A549 (cell line): ENCODE data around the gene AQP5. TPM values are rescaled to one million over a fixed set of nuclear protein-coding genes. Genes with fewer than 3 reads are reported as not detected.

ENCODE experiments used
- ATAC-seq, 2 experiments: fragments of 200-7000 bp in 1 of 2; fragments of >200 bp in 1 of 2; cut with Nextera tagmentation in 1 of 2; cut with Tn5 transposase in 1 of 2; 3 replicates each; pipeline versions ENCODE4 v1.8.0 to v1.9.1; 2018 to 2020; ENCODE audit warnings: mild to moderate bottlenecking in 1 of 2, moderate library complexity in 1 of 2
- CTCF ChIA-PET: fragments of 300-600 bp; sonication (Branson Sonifier 250); formaldehyde crosslinking; extraction: SDS; loops from one replicate; lab custom pipeline; 2021; ENCODE audit warnings: antibody characterized with exemption, inconsistent platforms; lab: Yijun Ruan, JAX
- POLR2A ChIA-PET: fragments of 350-600 bp; formaldehyde crosslinking; extraction: SDS; loops from one replicate; lab custom pipeline; 2021; ENCODE audit warnings: antibody characterized with exemption, inconsistent platforms; lab: Yijun Ruan, JAX
- DNase-seq, 2 experiments: peaks; one replicate each; pipeline versions ENCODE4 v3.0.0 to v3.0.0-alpha.2; 2011 to 2016; ENCODE audit warnings: low read depth in 1 of 2, low spot score in 1 of 2
- FAIRE-seq: peaks from 2 replicates; lab custom pipeline; 2011; peaks lifted over from hg19 to GRCh38; lab: Jason Lieb, UNC
- H3K27ac ChIP-seq, 2 experiments: fragments of >200 bp; sonication (Bioruptor Twin); formaldehyde crosslinking; 3 replicates each; pipeline ENCODE4 v1.5.1; 2016 to 2017
- H3K4me1 ChIP-seq: fragments of >200 bp; sonication (Bioruptor Twin); formaldehyde crosslinking; 3 replicates; pipeline ENCODE4 v1.6.1; 2016
- H3K4me2 ChIP-seq: fragments of >200 bp; sonication (Bioruptor Twin); formaldehyde crosslinking; 3 replicates; pipeline ENCODE4 v1.6.1; 2016
- H3K4me3 ChIP-seq: fragments of >200 bp; sonication (Bioruptor Twin); formaldehyde crosslinking; 3 replicates; pipeline ENCODE4 v1.5.1; 2016
- H3K9me3 ChIP-seq: fragments of >200 bp; sonication (Bioruptor Twin); formaldehyde crosslinking; 3 replicates; pipeline ENCODE4 v1.6.1; 2016
- BHLHE40 ChIP-seq: IDR thresholded peaks from 2 replicates; pipeline ENCODE4 v1.6.1; 2012; ENCODE audit warnings: low read depth, low read length, inconsistent platforms
- HOXA7 ChIP-seq: fragments of 250-450 bp; sonication (Bioruptor Pico); IDR thresholded peaks from 2 replicates; pipeline ENCODE4 v1.5.0; 2020; ENCODE audit warnings: mild to moderate bottlenecking, moderate library complexity
- HOXB5 ChIP-seq: fragments of 250-450 bp; sonication (Bioruptor Pico); IDR thresholded peaks from 2 replicates; pipeline ENCODE4 v1.5.0; 2020; ENCODE audit warnings: mild to moderate bottlenecking, moderate library complexity
- MAZ ChIP-seq: fragments of 150-350 bp; IDR thresholded peaks from 2 replicates; pipeline ENCODE4 v1.6.1; 2014; ENCODE audit warnings: antibody characterized with exemption, low read depth, low read length, borderline replicate concordance
- POLR2AphosphoS2 ChIP-seq: conservative IDR thresholded peaks from 2 replicates; pipeline ENCODE4 v1.6.1; 2012; ENCODE audit warnings: low read length, improper control_type of control experiment, inconsistent platforms
- RAD21 ChIP-seq, 2 experiments: fragments of >200 bp in 1 of 2; sonication (Bioruptor Twin) in 1 of 2; formaldehyde crosslinking in 1 of 2; IDR thresholded peaks in 1 of 2; conservative IDR thresholded peaks in 1 of 2; 2 replicates in 1 of 2; 3 replicates in 1 of 2; pipeline ENCODE4 v1.6.1; 2012 to 2018; ENCODE audit warnings: inconsistent platforms in 1 of 2
- RARB ChIP-seq: fragments of 250-450 bp; sonication (Bioruptor Pico); IDR thresholded peaks from 2 replicates; pipeline ENCODE4 v1.8.0; 2021; ENCODE audit warnings: mild to moderate bottlenecking, moderate library complexity
- SREBF2 ChIP-seq: fragments of 450-650 bp; IDR thresholded peaks from 2 replicates; pipeline ENCODE4 v1.6.1; 2014; ENCODE audit warnings: mild to moderate bottlenecking, moderate library complexity
- TP53 ChIP-seq: fragments of 250-450 bp; sonication (Bioruptor Pico); IDR thresholded peaks from 2 replicates; pipeline ENCODE4 v1.5.0; 2021; ENCODE audit warnings: mild to moderate bottlenecking, moderate library complexity
- ZFP36 ChIP-seq: fragments of 450-650 bp; IDR thresholded peaks from 2 replicates; pipeline ENCODE4 v1.6.1; 2014; ENCODE audit warnings: borderline replicate concordance; ENCODE audit not compliant: partially characterized antibody
- ZNF302 ChIP-seq: fragments of 250-450 bp; sonication (Bioruptor Pico); IDR thresholded peaks from 2 replicates; pipeline ENCODE4 v1.9.0; 2021; ENCODE audit warnings: inconsistent platforms, mild to moderate bottlenecking, moderate library complexity
- WGBS: methylation state at CpG from one replicate; pipeline ENCODE4 v1.1.6; 2017; ENCODE audit errors: missing lambda C conversion rate; 5-methylcytosine and 5-hydroxymethylcytosine counted together
- polyA plus RNA-seq, 4 experiments: library from polyadenylated mRNA; depleted of rRNA in 3 of 4; stranded (reverse); fragments of >200 nt; fragmentation: RNase III in 1 of 4; extraction: RNeasy Plus Mini Kit Qiagen cat#74134 plus additional on column Dnase treatment in 1 of 4; gene quantifications; 2 replicates in 3 of 4; 3 replicates in 1 of 4; pipeline ENCODE4 v1.2.3, GENCODE V29; 2011 to 2017
- TF ChIP-seq, protein P1 (sequence below): fragments of 200-600 bp; sonication (generic); IDR thresholded peaks from 2 replicates; pipeline ENCODE4 v1.6.1; 2016; ENCODE audit warnings: antibody characterized with exemption, mild to moderate bottlenecking, moderate library complexity
- TF ChIP-seq, protein P2 (sequence below): fragments of 150-350 bp; IDR thresholded peaks from 2 replicates; pipeline ENCODE4 v1.6.1; 2014; ENCODE audit warnings: low read depth, mild to moderate bottlenecking, low read length
- TF ChIP-seq, protein P3 (sequence below): IDR thresholded peaks from 2 replicates; pipeline ENCODE4 v1.6.1; 2012
- TF ChIP-seq, protein P4 (sequence below): fragments of 250-450 bp; sonication (Bioruptor Pico); IDR thresholded peaks from 2 replicates; pipeline ENCODE4 v1.5.0; 2021; ENCODE audit warnings: mild to moderate bottlenecking, moderate library complexity, borderline replicate concordance
- TF ChIP-seq, protein P5 (sequence below): fragments of 250-450 bp; sonication (Bioruptor Pico); IDR thresholded peaks from 2 replicates; pipeline ENCODE4 v1.5.0; 2020; ENCODE audit warnings: low read depth, mild to moderate bottlenecking, moderate library complexity
- TF ChIP-seq, protein P6 (sequence below): fragments of 450-650 bp; IDR thresholded peaks from 2 replicates; pipeline ENCODE4 v1.6.1; 2014; ENCODE audit warnings: antibody characterized with exemption

AQP5 gene
- polyA plus RNA-seq, 2 of the 4 experiments (the other 2 are of a cell fraction) = not detected

DNA sequence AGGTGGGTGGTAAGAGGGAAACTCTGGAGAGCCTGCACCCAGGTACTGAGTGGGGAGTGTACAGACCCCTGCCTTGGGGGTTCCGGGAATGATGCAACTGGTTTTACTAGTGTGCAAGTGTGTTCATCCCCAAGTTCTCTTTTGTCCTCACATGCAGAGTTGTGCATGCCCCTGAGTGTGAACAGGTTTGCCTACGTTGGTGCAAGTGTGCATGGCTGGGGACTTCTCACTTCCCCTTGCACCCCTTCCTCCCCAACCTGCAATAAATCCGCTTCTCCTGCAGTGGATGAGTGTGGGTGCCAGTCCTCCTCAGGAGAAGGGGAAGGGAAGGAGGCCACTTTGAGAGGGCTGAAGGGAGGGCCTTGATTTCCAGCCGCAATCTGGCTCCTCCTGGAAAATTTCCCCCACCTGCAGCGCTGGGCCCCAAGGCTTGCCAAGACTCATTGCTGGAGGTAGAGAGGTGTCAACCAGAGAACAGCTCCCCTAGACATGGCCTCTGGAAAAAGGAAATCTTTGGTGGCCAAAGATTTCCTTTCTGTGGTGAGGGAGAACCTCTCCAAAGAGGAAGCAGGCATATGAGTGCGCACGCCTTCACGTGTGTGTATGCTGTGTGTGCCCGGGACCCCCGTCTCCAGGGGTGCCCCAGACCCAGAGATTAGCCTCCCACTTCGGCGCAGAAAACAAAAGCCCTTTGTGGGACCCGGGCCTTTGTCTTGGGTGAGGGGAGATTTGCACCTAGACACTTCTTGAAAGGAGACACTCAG lies 5.6 kb upstream of the AQP5 start:
- TF ChIP-seq POLR2AphosphoS2 (no peak), SREBF2 (no peak), BHLHE40 (no peak)
- TF ChIP-seq, protein P1, sequence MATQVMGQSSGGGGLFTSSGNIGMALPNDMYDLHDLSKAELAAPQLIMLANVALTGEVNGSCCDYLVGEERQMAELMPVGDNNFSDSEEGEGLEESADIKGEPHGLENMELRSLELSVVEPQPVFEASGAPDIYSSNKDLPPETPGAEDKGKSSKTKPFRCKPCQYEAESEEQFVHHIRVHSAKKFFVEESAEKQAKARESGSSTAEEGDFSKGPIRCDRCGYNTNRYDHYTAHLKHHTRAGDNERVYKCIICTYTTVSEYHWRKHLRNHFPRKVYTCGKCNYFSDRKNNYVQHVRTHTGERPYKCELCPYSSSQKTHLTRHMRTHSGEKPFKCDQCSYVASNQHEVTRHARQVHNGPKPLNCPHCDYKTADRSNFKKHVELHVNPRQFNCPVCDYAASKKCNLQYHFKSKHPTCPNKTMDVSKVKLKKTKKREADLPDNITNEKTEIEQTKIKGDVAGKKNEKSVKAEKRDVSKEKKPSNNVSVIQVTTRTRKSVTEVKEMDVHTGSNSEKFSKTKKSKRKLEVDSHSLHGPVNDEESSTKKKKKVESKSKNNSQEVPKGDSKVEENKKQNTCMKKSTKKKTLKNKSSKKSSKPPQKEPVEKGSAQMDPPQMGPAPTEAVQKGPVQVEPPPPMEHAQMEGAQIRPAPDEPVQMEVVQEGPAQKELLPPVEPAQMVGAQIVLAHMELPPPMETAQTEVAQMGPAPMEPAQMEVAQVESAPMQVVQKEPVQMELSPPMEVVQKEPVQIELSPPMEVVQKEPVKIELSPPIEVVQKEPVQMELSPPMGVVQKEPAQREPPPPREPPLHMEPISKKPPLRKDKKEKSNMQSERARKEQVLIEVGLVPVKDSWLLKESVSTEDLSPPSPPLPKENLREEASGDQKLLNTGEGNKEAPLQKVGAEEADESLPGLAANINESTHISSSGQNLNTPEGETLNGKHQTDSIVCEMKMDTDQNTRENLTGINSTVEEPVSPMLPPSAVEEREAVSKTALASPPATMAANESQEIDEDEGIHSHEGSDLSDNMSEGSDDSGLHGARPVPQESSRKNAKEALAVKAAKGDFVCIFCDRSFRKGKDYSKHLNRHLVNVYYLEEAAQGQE = no peak
- TF ChIP-seq, protein P2, sequence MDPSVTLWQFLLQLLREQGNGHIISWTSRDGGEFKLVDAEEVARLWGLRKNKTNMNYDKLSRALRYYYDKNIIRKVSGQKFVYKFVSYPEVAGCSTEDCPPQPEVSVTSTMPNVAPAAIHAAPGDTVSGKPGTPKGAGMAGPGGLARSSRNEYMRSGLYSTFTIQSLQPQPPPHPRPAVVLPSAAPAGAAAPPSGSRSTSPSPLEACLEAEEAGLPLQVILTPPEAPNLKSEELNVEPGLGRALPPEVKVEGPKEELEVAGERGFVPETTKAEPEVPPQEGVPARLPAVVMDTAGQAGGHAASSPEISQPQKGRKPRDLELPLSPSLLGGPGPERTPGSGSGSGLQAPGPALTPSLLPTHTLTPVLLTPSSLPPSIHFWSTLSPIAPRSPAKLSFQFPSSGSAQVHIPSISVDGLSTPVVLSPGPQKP = no peak
- ChIA-PET POLR2A (no interaction called here), CTCF (interaction anchor here (0.5 to 8.0 kb wide), 6 partner anchors 8 to 58 kb away, joined by 3 to 91 read pairs (median 4); no protein-coding TSS in a partner anchor)
- Histone ChIP-seq H3K27ac (no peak overlapping the region), H3K4me3 (no peak overlapping the region), H3K4me1 (peaks cover 14% of the 10 kb centered on the region), H3K9me3 (no peaks in the 10 kb centered on the region), H3K4me2 (no peak overlapping the region)
- WGBS = 58% methylated on average over 13 of the region's 13 CpGs
- DNase-seq (no peak), ATAC-seq (no peak), FAIRE-seq (no peak)

DNA sequence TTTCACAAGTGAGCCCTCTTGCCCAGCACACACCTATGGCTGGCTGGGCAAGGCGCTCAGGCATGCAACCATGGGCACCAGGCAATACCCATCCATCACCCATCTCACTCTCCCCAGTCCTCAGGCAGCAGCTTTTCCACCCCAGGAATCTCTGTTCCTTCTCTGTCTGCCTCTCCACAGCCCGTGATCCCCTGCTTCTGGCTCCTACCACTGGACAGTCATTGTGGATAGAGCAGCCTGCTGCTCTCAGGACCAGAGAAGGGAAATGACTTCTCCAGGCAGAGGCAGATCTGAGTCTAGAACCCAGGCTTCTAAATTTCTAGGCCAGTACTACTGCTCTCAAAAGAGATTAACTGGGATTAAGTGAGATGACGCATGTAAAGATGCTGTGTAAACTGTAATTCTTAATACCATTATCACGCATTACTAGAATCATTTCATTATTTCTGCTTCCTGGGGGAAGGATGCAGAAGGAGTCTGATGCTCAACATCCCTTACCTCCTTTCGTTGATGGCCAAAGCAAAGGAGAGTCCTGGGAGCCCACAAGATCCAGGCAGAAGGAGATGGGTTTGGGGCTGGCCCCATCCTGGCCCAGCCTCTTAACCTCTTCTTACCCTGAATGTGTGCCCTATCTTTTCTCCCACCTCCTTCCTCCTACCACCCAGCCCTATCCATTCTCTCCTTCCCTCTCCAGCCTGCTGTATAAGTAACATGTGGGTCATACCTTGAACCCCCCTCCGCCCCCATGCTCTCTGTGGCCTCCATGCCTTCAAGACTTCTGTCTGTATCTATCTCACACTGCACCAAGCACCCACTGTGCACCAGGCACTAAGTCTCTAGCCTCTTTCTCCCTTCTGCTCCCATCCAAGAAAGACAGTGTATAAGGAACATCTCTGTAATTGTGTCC lies 4.8 kb upstream of the AQP5 start:
- ChIA-PET CTCF (interaction anchor here (1.2 to 12.8 kb wide), 3 partner anchors 9 to 98 kb away, joined by 4 to 193 read pairs (median 91); partner anchors contain the start of gene AQP2), POLR2A (no interaction called here)
- no peak for ATAC-seq
- Histone ChIP-seq H3K4me3 (no peak overlapping the region), H3K4me2 (no peak overlapping the region), H3K4me1 (peaks cover 14% of the 10 kb centered on the region), H3K9me3 (no peaks in the 10 kb centered on the region), H3K27ac (no peak overlapping the region)
- 75% methylated on average over 6 of the region's 6 CpGs for WGBS
- DNase-seq = no peak
- FAIRE-seq = no peak
- TF ChIP-seq RAD21 (conservative IDR thresholded peaks at IDR 0.05 in 1 of 2, IDR thresholded peaks at IDR 0.05 in 1 of 2) (no peak), RARB (no peak), ZNF302 (CRISPR knock-in tag) (no peak), HOXA7 (CRISPR knock-in tag) (no peak), POLR2AphosphoS2 (no peak), MAZ (no peak), ZFP36 (no peak), HOXB5 (CRISPR knock-in tag) (no peak), TP53 (CRISPR knock-in tag) (no peak)
- TF ChIP-seq, protein P3, sequence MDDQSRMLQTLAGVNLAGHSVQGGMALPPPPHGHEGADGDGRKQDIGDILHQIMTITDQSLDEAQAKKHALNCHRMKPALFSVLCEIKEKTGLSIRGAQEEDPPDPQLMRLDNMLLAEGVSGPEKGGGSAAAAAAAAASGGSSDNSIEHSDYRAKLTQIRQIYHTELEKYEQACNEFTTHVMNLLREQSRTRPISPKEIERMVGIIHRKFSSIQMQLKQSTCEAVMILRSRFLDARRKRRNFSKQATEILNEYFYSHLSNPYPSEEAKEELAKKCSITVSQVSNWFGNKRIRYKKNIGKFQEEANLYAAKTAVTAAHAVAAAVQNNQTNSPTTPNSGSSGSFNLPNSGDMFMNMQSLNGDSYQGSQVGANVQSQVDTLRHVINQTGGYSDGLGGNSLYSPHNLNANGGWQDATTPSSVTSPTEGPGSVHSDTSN = no peak
- TF ChIP-seq, protein P4, sequence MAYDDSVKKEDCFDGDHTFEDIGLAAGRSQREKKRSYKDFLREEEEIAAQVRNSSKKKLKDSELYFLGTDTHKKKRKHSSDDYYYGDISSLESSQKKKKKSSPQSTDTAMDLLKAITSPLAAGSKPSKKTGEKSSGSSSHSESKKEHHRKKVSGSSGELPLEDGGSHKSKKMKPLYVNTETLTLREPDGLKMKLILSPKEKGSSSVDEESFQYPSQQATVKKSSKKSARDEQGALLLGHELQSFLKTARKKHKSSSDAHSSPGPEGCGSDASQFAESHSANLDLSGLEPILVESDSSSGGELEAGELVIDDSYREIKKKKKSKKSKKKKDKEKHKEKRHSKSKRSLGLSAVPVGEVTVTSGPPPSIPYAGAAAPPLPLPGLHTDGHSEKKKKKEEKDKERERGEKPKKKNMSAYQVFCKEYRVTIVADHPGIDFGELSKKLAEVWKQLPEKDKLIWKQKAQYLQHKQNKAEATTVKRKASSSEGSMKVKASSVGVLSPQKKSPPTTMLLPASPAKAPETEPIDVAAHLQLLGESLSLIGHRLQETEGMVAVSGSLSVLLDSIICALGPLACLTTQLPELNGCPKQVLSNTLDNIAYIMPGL (CRISPR knock-in tag) = no peak
- TF ChIP-seq, protein P5, sequence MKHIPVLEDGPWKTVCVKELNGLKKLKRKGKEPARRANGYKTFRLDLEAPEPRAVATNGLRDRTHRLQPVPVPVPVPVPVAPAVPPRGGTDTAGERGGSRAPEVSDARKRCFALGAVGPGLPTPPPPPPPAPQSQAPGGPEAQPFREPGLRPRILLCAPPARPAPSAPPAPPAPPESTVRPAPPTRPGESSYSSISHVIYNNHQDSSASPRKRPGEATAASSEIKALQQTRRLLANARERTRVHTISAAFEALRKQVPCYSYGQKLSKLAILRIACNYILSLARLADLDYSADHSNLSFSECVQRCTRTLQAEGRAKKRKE (CRISPR knock-in tag) = no peak
- TF ChIP-seq, protein P6, sequence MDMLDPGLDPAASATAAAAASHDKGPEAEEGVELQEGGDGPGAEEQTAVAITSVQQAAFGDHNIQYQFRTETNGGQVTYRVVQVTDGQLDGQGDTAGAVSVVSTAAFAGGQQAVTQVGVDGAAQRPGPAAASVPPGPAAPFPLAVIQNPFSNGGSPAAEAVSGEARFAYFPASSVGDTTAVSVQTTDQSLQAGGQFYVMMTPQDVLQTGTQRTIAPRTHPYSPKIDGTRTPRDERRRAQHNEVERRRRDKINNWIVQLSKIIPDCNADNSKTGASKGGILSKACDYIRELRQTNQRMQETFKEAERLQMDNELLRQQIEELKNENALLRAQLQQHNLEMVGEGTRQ = no peak
